Activated CD8-positive, alpha-beta memory T cell treated with anti-CD3 and anti-CD28 coated beads for 36 hours (primary cell): Measurements from ENCODE around the gene PRIM1. TPM values are rescaled to one million over a fixed set of nuclear protein-coding genes. Genes with fewer than 3 reads are reported as not detected.
"Not testable (repeated sequence)": the region's sequence is repeated elsewhere in the genome, so short reads cannot be mapped to it uniquely, and the experiment has no call there.

Source experiments
- CTCF ChIA-PET: fragments of 350-600 bp; sonication (Branson Sonifier 250); formaldehyde crosslinking; loops from one replicate; lab custom pipeline; 2021; ENCODE audit warnings: antibody characterized with exemption; lab: Charles Lee
- POLR2A ChIA-PET: fragments of 350-600 bp; sonication (Branson Sonifier 250); formaldehyde crosslinking; loops from one replicate; lab custom pipeline; 2021; ENCODE audit warnings: antibody characterized with exemption; lab: Charles Lee
- total RNA-seq, 2 experiments: library from RNA; stranded (reverse); gene quantifications; one replicate each; pipeline ENCODE4 v1.2.3, GENCODE V29; 2021

PRIM1 gene
- total RNA-seq = 10 to 100 TPM; 78.0 to 85.9 TPM

DNA sequence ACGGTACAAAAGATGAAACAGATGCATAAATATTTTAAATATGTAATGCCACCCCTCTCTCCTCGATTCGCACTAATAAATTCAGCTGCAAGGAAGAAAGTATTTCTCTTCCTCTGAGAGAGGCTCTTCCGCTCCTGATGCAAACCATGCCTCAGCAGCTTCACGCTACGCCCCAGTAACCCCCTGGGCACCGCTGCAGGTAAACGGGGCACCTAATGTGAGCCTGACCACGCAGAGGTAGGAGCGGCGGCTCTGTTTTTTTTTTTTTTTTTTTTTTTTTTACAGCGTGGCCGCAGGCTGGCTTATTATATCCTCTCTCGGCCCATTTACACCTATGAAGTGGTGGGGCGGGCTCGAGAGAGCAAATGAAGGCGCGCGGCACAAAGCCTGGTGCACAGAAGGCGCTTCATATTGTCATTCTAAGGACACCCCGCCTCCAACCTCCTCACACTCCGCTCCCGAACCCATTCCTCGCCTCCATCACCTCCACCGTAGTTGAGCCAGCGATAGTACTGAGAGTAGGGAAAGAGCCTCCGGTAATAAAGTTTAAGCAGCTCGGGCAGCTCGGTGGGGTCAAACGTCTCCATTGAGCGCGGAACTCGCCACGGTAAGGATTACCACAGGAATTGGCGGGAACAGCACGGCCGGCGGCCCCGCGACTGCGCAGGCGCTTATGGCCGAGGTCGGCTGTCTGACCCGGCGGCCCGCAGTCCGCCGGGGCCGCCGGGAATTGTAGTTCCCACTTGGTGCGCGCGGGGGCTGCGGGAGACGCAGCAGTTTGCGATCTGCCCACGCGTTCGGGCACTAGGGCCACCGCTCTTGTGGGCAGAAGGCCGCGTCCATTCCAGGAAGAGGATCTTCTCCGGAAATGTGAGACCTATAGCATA, at the start of gene PRIM1:
TSS of gene PRIM1 (minus strand) at position 612 of the 887 bp plus-strand sequence. CDS start at position 587, 25 bp downstream.
- ChIA-PET POLR2A (interaction anchor here (0.7 to 1.0 kb wide), 7 partner anchors 27 to 369 kb away, joined by 3 to 12 read pairs (median 6); partner anchors contain the start of gene NACA), CTCF (interaction anchor here (1.0 to 1.6 kb wide), 2 partner anchors 252 to 263 kb away, joined by 3 to 4 read pairs; no protein-coding TSS in a partner anchor)

DNA sequence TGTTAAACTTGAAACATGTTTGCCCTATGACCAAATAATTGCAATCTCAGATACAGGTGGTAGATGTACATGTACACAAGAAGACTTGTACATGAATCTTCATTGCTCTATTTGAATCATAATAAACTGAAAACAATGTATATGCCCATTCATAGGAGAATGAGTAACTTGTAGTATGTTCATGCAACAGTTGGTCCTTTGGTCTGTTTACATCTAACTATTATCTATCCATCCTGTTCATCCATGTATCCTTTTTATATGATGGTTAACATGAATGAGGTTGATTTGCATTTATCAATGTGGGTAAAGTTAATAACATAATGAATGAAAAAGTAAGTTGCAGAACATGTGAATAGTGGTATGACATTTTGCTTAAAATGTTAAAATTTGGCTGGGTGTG, 48.1 kb upstream of the PRIM1 start:
- ChIA-PET CTCF (no interaction called here), POLR2A (no interaction called here)

DNA sequence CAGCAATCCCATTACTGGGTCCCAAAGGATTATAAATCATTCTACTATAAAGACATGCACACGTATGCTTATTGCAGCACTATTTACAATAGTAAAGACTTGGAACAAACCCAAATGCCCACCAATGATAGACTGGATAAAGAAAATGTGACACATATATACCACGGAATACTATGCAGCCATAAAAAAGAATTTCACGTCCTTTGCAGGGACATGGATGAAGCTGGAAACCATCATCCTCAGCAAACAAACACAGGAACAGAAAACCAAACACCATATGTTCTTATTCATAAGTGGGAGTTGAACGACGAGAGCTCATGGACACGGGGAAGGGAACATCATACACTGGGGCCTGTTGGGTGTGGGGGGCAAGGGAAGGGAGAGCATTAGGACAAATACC, 47.2 kb upstream of the PRIM1 start:
- CTCF ChIA-PET, POLR2A ChIA-PET: not testable (repeated sequence)

GRCh38 chr12:56795791-56796190, 43.7 kb upstream of the PRIM1 start:
- POLR2A ChIA-PET, CTCF ChIA-PET: not testable (repeated sequence)

DNA sequence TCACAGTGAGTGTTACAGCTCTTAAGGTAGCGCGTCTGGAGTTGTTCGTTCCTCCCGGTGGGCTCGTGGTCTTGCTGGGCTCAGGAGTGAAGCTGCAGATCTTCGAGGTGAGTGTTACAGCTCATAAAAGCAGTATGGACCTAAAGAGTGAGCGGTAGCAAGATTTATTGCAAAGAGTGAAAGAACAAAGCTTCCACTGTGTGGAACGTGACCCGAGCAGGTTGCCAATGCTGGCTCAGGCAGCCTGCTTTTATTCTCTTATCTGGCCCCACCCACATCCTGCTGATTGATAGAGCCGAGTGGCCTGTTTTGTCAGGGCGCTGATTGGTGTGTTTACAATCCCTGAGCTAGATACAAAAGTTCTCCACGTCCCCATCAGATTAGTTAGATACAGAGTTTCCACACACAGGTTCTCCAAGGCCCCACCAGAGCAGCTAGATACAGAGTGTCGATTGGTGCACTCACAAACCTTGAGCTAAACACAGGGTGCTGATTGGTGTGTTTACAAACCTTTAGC, 43.0 kb upstream of the PRIM1 start:
- POLR2A ChIA-PET, CTCF ChIA-PET: not testable (repeated sequence)

GRCh38 chr12:56793124-56793523, 41.0 kb upstream of the PRIM1 start:
- POLR2A ChIA-PET, CTCF ChIA-PET: not testable (repeated sequence)

GRCh38 chr12:56792678-56793077, 40.6 kb upstream of the PRIM1 start:
- ChIA-PET CTCF (no interaction called here), POLR2A (no interaction called here)

DNA sequence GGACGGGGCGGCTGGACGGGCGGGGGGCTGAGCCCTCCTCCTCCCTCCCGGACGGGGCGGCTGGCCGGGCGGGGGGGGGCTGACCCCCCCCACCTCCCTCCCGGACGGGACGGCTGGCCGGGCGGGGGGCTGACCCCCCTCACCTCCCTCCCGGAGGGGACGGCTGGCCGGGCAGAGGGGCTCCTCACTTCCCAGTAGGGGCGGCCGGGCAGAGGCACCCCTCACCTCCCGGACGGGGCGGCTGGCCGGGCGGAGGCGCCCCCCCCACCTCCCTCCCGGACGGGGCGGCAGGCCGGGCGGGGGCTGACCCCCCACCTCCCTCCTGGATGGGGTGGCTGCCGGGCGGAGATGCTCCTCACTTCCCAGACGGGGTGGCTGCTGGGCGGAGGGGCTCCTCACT, 37.3 kb upstream of the PRIM1 start:
- POLR2A ChIA-PET, CTCF ChIA-PET: not testable (repeated sequence)

GRCh38 chr12:56787498-56787897, 35.4 kb upstream of the PRIM1 start:
- CTCF ChIA-PET = no interaction called here
- POLR2A ChIA-PET = no interaction called here

DNA sequence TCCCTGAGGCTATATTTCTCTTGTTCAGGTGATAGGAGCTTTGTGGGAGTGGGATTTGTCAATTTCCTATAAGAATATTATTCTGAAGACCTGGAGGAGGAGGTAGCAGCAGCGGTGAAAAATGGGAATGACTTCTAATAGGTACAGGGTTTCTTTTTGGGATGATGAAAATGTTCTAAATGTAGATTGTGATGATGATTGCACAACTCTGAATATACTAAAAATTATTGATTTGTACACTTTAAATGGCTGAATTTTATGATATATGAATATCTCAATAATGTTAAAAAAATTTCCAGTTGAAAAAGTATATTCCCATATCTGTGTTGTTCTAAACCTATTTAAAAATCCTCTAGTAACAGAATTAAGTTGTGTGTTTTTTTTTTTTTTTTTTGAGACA, 33.8 kb upstream of the PRIM1 start:
- CTCF ChIA-PET = no interaction called here

DNA sequence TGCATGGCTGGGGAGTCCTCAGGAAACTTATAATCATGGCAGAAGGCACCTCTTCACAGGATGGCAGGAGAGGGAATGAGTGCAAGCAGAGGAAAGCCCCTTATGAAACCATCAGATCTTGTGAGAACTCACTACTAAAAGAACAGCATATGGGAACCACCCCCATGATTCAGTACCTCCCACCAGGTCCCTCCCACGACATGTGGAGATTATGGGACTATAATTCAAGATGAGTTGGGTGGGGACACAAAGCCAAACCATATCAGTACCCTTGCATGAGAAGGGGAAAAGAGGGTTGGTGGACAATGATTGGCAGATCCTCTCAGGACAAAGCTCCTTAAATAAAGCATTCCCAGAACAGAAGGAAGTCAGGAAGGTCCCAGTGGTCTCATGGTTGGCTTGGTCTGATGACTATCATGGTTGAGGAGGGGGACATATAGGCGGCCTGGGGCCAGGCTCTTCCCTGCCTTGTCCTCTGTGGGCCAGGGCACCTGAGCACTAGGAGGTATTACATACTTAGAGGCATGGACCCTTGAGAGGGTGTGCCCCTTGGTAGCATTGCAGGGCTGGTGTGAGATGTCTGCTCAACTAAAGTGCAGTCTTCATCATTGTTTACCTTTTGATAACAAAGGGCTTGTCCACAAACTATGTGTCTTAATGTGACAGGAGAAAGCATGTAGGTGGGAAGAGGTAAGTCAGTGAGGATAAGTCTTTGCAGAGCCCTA, 33.2 kb upstream of the PRIM1 start:
- POLR2A ChIA-PET = no interaction called here
- CTCF ChIA-PET = no interaction called here

More for the DNA sequence above, 33.8 kb upstream of the PRIM1 start:
- POLR2A ChIA-PET = no interaction called here

- ChIA-PET CTCF (no interaction called here), POLR2A (no interaction called here)
These were observed 29.6 kb upstream of the PRIM1 start for GRCh38 chr12:56781726-56782125.

- ChIA-PET CTCF (interaction anchor here (1.1 kb wide), 1 partner anchor 209 kb away, joined by 3 read pairs; no protein-coding TSS in a partner anchor), POLR2A (no interaction called here)
These were observed 26.6 kb upstream of the PRIM1 start for GRCh38 chr12:56778756-56779155.

DNA sequence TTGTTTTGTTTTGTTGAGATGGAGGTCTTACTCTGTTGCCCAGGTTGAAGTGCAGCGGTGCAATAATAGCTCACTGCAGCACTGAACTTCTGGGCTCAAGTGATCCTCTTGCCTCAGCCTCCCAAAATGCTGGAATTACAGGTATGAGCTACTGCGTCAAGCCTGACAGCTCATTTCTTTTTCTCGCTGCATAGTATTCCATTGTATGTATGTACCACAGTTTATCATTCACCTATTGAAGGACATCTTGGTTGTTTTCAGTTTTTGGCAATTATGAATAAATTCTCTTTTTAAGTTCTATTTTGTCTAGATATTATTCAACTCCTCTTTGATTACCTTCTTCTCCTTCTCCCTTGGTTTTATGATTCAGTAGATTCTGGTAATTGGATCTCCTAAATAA, 24.5 kb upstream of the PRIM1 start:
- CTCF ChIA-PET = interaction anchor here (1.4 kb wide), 1 partner anchor 211 kb away, joined by 4 read pairs; no protein-coding TSS in a partner anchor
- POLR2A ChIA-PET = no interaction called here

DNA sequence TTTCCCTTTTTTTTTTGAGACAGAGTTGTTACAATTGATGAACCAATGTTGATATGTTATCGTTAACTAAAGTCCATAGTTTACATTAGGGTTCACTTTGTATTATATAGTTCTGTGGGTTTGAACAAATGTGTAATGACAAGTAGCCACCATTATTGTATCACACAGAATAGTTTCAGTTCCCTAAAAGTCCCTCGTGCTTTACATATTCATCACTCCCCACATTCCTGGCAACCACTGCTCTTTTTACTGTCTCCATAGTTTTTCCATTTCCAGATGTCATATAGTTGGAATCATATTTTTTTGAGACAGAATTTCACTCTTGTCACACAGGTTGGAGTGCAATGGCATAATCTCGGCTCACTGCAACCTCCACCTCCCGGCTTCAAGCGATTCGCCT, 23.5 kb upstream of the PRIM1 start:
- CTCF ChIA-PET = no interaction called here

GRCh38 chr12:56773113-56773512, 21.0 kb upstream of the PRIM1 start:
- ChIA-PET CTCF (no interaction called here), POLR2A (no interaction called here)

More for the DNA sequence above, 23.5 kb upstream of the PRIM1 start:
- POLR2A ChIA-PET = no interaction called here

- ChIA-PET CTCF (no interaction called here), POLR2A (interaction anchor here (0.7 kb wide), 1 partner anchor 68 kb away, joined by 4 read pairs; no protein-coding TSS in a partner anchor)
These were observed 20.5 kb upstream of the PRIM1 start for GRCh38 chr12:56772625-56773024.

- CTCF ChIA-PET = interaction anchor here (0.9 kb wide), 1 partner anchor 10 kb away, joined by 4 read pairs; no protein-coding TSS in a partner anchor
- POLR2A ChIA-PET = no interaction called here
These were observed 17.7 kb upstream of the PRIM1 start for GRCh38 chr12:56769868-56770267.

GRCh38 chr12:56768424-56768823, 16.3 kb upstream of the PRIM1 start:
- POLR2A ChIA-PET = no interaction called here
- CTCF ChIA-PET = no interaction called here

- CTCF ChIA-PET = interaction anchor here (2.2 kb wide), 1 partner anchor 221 kb away, joined by 7 read pairs; no protein-coding TSS in a partner anchor
- POLR2A ChIA-PET = no interaction called here
These were observed 14.4 kb upstream of the PRIM1 start for GRCh38 chr12:56766535-56766934.
